AG09309 (cell line): Measurements from ENCODE around the gene ARID4A.
"Not testable (repeated sequence)": the region's sequence is repeated elsewhere in the genome, so short reads cannot be mapped to it uniquely, and the experiment has no call there.

ENCODE experiments used
- DNase-seq: peaks from one replicate; pipeline ENCODE4 v3.0.0-alpha.2; 2010; ENCODE audit warnings: low read depth
- H3K4me3 ChIP-seq: 2 replicates; pipeline ENCODE4 v1.5.1; 2011; ENCODE audit warnings: mild to moderate bottlenecking, low read depth, low read length, moderate library complexity; ENCODE audit not compliant: control insufficient read depth
- CTCF ChIP-seq: IDR thresholded peaks from 2 replicates; pipeline ENCODE4 v1.5.1; 2011; ENCODE audit warnings: mild to moderate bottlenecking, low read depth, low read length, inconsistent platforms; ENCODE audit not compliant: insufficient read depth, control insufficient read depth; ENCODE audit errors: missing control alignments

ARID4A gene

GRCh38 chr14:58398495-58398894, 100.1 kb downstream of the ARID4A start:
- no peak overlapping the region for H3K4me3 ChIP-seq
- no peak for TF ChIP-seq CTCF
- no peak for DNase-seq

- DNase-seq = no peak
- no peak for TF ChIP-seq CTCF
These were observed 100.5 kb downstream of the ARID4A start for GRCh38 chr14:58398895-58399294.

GRCh38 chr14:58401587-58401986, 103.2 kb downstream of the ARID4A start:
- TF ChIP-seq CTCF = no peak
- no peak overlapping the region for H3K4me3 ChIP-seq
- no peak for DNase-seq

More at GRCh38 chr14:58398895-58399294, 100.5 kb downstream of the ARID4A start:
- no peak overlapping the region for H3K4me3 ChIP-seq

- no peak for DNase-seq
- H3K4me3 ChIP-seq = no peak overlapping the region
- TF ChIP-seq CTCF = no peak
These were observed 110.4 kb downstream of the ARID4A start for GRCh38 chr14:58408681-58409215.

GRCh38 chr14:58414845-58415244, 116.5 kb downstream of the ARID4A start:
- H3K4me3 ChIP-seq = no peak overlapping the region
- DNase-seq = no peak
- TF ChIP-seq CTCF = no peak

GRCh38 chr14:58415636-58416547, 117.5 kb downstream of the ARID4A start:
- no peak overlapping the region for H3K4me3 ChIP-seq
- DNase-seq = no peak
- no peak for TF ChIP-seq CTCF

GRCh38 chr14:58416934-58417333, 118.6 kb downstream of the ARID4A start:
- H3K4me3 ChIP-seq, DNase-seq: not testable (repeated sequence)
